Inferior parietal cortex (tissue), 1 donor: Measurements from ENCODE around the gene GAA.
"Not testable (repeated sequence)": the region's sequence is repeated elsewhere in the genome, so short reads cannot be mapped to it uniquely, and the experiment has no call there.

Source experiments
- DNase-seq: peaks from one replicate; pipeline ENCODE4 v3.0.0-alpha.2; 2016; ENCODE audit errors: extremely low spot score

GAA gene

GRCh38 chr17:80083136-80083661 is 18.2 kb upstream of the GAA start:
- no peak for DNase-seq

- no peak for DNase-seq
These were observed 16.6 kb upstream of the GAA start for GRCh38 chr17:80084773-80085172.

- no peak for DNase-seq
These were observed 15.3 kb upstream of the GAA start for GRCh38 chr17:80086081-80086480.

GRCh38 chr17:80086616-80087015 is 14.8 kb upstream of the GAA start:
- DNase-seq: no peak

- no peak for DNase-seq
These were observed 13.8 kb upstream of the GAA start for GRCh38 chr17:80087346-80088265.

DNA sequence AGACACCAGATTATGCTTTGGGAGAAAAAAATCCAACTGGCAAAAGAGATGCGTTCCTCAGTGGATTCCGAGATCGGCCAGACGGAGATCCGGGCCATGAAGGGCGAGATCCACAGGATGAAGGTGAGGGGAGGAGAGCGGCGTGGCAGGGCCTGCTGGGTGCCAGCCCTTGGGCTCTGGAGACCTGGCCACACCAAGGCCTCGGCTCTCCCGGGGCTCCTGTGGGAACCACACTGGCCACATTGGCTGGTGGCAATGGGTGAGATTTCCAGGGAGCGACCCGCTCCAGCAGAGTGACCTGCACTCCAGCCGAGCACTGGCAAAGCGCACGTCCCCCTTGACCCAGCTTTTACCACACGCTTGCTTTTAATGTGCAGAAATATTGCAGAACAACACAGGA is 11.6 kb upstream of the GAA start:
- DNase-seq: no peak

- not testable (repeated sequence) for DNase-seq
These were observed 11.2 kb upstream of the GAA start for GRCh38 chr17:80090164-80090563.

DNA sequence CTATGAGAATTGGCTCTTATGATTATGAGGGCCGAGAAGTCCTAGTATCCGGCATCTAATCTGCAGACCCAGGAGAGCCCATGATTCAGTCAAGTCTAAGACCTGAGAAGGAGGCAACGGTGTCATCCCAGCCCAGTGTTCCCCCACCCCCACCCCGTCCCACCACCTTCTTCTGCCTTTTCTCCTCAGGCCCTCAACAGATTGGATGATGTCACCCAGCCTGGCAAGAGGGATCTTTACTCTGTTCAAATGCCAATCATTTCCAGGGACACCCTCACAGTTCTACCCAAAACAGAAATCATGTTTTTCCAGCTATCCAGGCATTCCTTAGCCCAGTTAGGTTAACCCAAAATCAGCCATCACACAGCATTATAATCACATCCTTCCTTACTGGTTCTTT is 10.0 kb upstream of the GAA start:
- no peak for DNase-seq

DNA sequence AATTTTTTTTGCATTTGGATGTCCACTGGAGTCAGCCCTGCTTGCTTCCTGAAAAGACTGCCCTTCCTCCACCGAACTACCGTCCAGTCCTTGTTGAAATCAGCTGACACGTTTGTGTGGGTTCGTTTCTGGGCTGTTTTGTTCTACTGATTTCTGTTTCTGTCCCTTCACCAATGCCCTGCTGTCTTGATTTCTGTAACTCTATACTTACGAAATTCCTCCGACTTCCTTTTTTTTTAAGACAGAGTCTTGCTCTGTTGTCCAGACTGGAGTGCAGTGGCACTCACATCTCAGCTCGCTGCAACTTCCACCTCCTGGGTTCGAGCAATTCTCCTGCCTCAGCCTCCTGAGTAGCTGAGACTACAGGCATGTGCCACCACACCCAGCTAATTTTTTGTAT is 8.4 kb upstream of the GAA start:
- DNase-seq: no peak

- no peak for DNase-seq
These were observed 6.1 kb upstream of the GAA start for GRCh38 chr17:80095038-80095843.

DNA sequence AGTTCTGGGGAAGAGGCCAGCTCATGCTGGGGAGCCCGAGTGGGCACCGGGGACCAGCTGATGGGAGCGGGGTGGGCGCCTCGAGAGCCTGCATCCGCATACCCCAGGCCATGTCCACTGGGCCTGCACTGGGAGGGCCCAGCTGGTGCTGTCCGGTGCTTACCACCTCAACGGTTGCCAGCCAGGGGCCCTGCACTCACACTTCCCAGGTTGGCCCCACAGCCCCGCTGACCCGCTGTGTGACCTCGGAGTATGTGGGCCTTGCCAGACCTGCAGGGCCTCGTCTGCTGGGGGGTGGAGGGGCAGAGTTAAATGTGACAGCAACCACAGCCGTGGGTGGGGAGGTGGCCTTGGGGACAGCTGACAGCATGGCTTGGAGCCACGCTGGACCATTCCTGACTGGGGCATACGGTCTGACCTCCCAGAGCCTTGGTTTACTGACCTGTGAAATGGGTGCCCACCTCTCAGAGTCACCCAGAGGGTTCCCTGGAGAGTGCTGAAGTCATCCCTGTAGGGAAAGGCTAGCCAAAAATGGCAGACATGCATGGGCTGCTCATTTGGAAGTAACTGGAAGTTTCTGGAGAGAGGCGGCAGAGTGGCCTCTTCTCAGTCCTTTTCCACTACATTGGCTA is 5.4 kb upstream of the GAA start:
- no peak for DNase-seq

DNA sequence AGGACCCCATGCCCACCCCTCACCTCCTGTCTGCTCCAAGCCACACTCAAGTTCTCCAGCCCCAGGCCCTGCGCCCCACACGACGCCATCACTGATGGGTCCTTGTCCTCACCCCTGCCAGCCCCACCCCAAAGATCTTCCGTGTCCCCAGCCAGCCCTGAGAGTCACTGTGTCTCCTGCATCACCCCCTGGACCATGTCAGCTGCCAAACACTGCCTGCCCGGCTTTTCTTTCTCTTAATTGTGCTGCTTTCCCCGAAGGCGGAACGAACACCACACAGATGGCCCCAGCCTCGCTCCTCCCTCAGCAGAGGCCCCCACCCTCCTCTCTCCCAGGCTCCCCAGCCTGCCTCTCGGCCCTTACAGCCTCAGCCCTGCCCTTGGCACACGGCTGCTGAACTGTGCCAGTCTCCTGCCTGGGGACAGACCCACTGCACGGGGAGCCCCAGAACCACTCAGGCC is 4.8 kb upstream of the GAA start:
- DNase-seq: no peak

- DNase-seq: no peak
These were observed 4.2 kb upstream of the GAA start for GRCh38 chr17:80097127-80097621.

DNA sequence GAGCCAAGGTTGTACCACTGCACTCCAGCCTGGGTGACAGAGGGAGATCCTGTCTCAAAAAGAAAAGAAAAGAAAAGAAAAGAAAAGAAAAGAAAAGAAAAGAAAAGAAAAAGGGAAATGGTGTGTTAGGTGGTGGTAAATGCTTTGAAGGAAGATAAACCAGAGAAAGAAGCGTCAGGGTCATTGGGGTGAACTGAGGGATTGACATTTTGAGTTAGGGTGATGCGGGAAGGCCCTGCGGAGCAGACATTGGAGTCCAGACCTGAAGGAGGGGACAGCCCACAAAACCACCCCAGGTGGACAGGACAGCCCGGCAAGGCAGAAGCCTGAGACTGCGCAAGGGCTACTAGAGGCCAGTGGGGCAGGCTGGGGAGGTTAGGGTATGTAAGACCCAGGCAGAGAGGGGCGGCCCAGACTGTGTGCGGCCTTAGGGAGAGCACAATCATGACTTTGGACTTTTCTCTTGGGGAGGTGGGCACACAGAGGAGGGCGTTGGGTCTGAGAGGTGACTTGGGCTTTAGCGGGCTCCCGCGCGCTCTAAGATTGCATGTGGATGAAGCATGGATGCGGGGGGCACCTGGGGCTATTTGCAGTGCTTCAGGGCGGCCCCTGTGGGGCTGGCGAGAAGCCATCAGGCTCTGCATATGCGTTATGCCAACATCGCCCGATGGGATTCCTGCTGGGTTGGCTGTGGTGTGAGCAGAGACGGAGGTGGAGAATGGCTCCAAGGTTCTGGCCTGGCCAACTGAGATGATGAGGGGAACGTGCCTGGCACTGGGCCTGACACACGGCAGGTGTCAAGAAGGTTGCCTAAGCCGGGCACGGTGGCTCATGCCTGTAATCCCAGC is 3.3 kb upstream of the GAA start:
- no peak for DNase-seq

DNA sequence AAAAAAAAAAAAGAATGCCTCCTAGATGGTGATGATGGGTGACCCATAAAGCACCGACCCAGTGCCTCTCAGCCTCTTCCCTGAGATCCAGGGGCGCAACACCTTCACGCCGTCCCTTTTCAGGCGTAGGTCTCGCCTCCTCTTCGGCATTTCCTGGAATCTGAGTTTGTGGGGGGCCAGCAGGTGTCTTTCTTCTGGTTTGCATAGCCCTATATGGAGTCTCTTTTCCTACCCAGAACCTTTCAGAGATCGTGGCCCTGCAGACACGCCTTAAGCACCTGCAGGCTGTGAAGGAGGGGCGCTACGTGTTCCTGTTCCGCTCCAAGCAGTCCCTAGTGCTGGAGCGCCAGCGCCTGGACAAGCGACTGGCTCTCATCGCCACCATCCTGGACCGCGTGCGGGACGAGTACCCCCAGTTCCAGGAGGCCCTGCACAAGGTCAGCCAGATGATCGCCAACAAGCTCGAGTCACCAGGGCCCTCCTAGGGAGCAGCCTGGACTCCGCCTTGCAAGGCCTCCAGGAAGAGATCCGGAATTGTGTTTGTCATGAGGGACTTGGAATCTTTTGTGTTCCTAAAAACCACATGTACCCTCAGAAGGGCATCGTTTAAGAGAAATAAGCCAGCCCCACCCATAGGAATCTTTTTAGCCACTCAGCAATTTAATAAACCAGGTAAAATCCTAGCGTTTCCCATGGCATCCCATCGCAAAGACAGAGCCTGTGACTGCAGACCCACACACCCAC is 1.9 kb upstream of the GAA start:
- no peak for DNase-seq

DNA sequence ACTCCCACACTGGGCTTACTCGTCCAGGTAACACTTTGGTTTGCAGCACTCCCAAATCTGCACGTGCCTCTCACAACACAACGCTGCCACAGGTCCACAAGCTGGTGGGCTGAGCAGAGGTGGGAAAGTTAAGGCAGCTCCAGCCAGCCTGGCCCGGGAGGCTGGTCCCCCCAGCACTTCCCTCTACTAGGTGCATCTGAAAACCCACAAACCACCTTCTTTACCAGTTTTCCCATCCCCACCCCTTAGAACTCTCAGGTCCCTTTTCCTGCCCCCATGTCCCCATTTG is 1.4 kb upstream of the GAA start:
- DNase-seq: no peak

DNA sequence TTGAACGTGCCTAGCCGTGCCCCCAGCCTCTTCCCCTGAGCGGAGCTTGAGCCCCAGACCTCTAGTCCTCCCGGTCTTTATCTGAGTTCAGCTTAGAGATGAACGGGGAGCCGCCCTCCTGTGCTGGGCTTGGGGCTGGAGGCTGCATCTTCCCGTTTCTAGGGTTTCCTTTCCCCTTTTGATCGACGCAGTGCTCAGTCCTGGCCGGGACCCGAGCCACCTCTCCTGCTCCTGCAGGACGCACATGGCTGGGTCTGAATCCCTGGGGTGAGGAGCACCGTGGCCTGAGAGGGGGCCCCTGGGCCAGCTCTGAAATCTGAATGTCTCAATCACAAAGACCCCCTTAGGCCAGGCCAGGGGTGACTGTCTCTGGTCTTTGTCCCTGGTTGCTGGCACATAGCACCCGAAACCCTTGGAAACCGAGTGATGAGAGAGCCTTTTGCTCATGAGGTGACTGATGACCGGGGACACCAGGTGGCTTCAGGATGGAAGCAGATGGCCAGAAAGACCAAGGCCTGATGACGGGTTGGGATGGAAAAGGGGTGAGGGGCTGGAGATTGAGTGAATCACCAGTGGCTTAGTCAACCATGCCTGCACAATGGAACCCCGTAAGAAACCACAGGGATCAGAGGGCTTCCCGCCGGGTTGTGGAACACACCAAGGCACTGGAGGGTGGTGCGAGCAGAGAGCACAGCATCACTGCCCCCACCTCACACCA is 724 bp downstream of the GAA start:
- no peak for DNase-seq

DNA sequence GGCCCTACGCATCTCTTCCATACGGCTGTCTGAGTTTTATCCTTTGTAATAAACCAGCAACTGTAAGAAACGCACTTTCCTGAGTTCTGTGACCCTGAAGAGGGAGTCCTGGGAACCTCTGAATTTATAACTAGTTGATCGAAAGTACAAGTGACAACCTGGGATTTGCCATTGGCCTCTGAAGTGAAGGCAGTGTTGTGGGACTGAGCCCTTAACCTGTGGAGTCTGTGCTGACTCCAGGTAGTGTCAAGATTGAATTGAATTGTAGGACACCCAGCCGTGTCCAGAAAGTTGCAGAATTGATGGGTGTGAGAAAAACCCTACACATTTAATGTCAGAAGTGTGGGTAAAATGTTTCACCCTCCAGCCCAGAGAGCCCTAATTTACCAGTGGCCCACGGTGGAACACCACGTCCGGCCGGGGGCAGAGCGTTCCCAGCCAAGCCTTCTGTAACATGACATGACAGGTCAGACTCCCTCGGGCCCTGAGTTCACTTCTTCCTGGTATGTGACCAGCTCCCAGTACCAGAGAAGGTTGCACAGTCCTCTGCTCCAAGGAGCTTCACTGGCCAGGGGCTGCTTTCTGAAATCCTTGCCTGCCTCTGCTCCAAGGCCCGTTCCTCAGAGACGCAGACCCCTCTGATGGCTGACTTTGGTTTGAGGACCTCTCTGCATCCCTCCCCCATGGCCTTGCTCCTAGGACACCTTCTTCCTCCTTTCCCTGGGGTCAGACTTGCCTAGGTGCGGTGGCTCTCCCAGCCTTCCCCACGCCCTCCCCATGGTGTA is 1.5 kb downstream of the GAA start:
- DNase-seq: no peak

- DNase-seq: no peak
These were observed 2.2 kb downstream of the GAA start for GRCh38 chr17:80103449-80104085.
